Tibial nerve (tissue), 4 donors: ENCODE measurements around the gene ERLIN1.

Experiments used
- EP300 ChIP-seq, 2 donors: sonication (generic); formaldehyde crosslinking; IDR thresholded peaks; one replicate each; pipeline ENCODE4 v1.6.1; 2017; ENCODE audit warnings: antibody characterized with exemption in 2 of 2, mild to moderate bottlenecking in 1 of 2
- POLR2A ChIP-seq, 2 donors: fragments of 450-650 bp; IDR thresholded peaks; one replicate each; pipeline ENCODE4 v1.6.1; 2017; ENCODE audit warnings: antibody characterized with exemption in 2 of 2, mild to moderate bottlenecking in 2 of 2, moderate library complexity in 2 of 2
- TF ChIP-seq, protein P1 (sequence below), 5 experiments: fragments of 200-600 bp in 3 of 5; fragments of 450-650 bp in 2 of 5; sonication (generic) in 3 of 5; IDR thresholded peaks; one replicate each; pipeline ENCODE4 v1.5.1; 2016 to 2019; ENCODE audit warnings: antibody characterized with exemption in 5 of 5, mild to moderate bottlenecking in 3 of 5, moderate library complexity in 2 of 5

DNA sequence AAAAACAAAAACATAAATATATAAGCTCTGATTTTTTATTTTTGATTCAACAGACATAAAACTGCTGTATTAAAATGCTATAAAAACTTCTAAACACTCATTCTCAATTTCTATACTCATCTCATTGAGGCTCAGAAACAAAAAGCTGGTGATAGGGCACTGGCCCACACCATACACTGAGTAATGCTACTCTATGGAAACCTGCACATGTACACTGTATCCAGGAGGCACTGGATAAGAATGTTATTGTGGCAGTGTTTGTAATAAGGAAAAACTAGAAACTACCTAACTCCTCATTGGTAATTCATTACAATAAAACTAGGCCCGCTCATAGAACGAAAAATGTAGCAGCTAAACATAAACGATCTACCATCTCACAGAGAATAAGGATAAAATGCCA lies 23.1 kb downstream of the ERLIN1 start:
- TF ChIP-seq, protein P1, sequence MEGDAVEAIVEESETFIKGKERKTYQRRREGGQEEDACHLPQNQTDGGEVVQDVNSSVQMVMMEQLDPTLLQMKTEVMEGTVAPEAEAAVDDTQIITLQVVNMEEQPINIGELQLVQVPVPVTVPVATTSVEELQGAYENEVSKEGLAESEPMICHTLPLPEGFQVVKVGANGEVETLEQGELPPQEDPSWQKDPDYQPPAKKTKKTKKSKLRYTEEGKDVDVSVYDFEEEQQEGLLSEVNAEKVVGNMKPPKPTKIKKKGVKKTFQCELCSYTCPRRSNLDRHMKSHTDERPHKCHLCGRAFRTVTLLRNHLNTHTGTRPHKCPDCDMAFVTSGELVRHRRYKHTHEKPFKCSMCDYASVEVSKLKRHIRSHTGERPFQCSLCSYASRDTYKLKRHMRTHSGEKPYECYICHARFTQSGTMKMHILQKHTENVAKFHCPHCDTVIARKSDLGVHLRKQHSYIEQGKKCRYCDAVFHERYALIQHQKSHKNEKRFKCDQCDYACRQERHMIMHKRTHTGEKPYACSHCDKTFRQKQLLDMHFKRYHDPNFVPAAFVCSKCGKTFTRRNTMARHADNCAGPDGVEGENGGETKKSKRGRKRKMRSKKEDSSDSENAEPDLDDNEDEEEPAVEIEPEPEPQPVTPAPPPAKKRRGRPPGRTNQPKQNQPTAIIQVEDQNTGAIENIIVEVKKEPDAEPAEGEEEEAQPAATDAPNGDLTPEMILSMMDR (IDR thresholded peaks at IDR 0.05), result no peak
- TF ChIP-seq EP300 (IDR thresholded peaks at IDR 0.05) (no peak), POLR2A (IDR thresholded peaks at IDR 0.05) (no peak)
